ENCODE results near the gene HTRA3. TPM values are rescaled to one million over a fixed set of nuclear protein-coding genes. Genes with fewer than 3 reads are reported as not detected.

The HTRA3 gene
- polyA plus RNA-seq, 1 donor from 2014 or later, result not detected

DNA sequence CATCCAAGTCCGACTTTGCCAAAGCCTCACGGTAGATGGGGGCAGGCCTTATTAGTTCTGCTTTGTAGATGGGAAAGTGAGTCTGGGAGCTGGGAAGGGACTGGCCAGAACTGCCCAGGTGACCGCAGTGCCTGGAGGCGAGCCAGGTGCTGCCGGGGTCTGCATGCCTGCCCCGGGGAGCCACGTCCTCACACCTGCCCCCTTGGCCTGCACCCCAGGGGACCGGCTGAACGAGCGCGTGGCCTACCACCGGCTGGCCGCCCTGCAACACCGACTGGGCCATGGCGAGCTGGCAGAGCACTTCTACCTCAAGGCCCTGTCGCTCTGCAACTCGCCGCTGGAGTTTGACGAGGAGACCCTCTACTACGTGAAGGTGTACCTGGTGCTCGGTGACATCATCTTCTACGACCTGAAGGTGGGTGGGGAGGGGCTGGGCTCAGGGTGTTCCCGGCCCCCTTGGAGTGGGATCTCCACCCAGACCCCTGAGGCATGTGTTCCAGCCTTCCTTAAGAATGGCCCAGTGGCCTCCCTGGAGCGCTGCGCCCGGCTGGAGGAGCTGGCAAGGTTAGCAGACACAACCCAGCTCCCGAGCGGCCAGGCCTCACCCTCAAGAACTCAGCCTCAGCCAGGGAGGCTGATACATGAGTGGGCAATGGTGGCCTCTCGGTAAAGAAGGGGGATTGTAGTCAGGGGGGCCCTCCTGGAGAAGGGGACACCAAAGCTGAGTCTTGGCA is 32.1 kb upstream of the HTRA3 start:
- H3K36me3 ChIP-seq (ENCODE audit: insufficient read depth, low read length), result no peaks in the 10 kb centered on the region
- no peak overlapping the region for H3K9ac ChIP-seq (ENCODE audit: low read length)
- H3K27ac ChIP-seq (ENCODE audit: low read length), result no peak overlapping the region
- H3K79me2 ChIP-seq (replicated peaks; ENCODE audit: insufficient read depth, low read length), result no peaks in the 10 kb centered on the region
- H3K27me3 ChIP-seq (ENCODE audit: insufficient read depth, low read depth, low read length), result no peaks in the 10 kb centered on the region
- no peak overlapping the region for H2AFZ ChIP-seq (ENCODE audit: low read depth, low read length)
- H3K4me2 ChIP-seq (ENCODE audit: low read length), result no peak overlapping the region
- H3K9me3 ChIP-seq (ENCODE audit: low read length), result no peaks in the 10 kb centered on the region
- H3F3A ChIP-seq (ENCODE audit: insufficient read depth, low read length, poor library complexity, severe bottlenecking), result no peaks in the 10 kb centered on the region
- no peaks in the 10 kb centered on the region for H4K20me1 ChIP-seq (ENCODE audit: insufficient read depth)
- TF ChIP-seq, protein P1, sequence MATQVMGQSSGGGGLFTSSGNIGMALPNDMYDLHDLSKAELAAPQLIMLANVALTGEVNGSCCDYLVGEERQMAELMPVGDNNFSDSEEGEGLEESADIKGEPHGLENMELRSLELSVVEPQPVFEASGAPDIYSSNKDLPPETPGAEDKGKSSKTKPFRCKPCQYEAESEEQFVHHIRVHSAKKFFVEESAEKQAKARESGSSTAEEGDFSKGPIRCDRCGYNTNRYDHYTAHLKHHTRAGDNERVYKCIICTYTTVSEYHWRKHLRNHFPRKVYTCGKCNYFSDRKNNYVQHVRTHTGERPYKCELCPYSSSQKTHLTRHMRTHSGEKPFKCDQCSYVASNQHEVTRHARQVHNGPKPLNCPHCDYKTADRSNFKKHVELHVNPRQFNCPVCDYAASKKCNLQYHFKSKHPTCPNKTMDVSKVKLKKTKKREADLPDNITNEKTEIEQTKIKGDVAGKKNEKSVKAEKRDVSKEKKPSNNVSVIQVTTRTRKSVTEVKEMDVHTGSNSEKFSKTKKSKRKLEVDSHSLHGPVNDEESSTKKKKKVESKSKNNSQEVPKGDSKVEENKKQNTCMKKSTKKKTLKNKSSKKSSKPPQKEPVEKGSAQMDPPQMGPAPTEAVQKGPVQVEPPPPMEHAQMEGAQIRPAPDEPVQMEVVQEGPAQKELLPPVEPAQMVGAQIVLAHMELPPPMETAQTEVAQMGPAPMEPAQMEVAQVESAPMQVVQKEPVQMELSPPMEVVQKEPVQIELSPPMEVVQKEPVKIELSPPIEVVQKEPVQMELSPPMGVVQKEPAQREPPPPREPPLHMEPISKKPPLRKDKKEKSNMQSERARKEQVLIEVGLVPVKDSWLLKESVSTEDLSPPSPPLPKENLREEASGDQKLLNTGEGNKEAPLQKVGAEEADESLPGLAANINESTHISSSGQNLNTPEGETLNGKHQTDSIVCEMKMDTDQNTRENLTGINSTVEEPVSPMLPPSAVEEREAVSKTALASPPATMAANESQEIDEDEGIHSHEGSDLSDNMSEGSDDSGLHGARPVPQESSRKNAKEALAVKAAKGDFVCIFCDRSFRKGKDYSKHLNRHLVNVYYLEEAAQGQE (IDR thresholded peaks at IDR 0.05; ENCODE audit: borderline replicate concordance), result no peak
- TF ChIP-seq EP300 (conservative IDR thresholded peaks at IDR 0.05; ENCODE audit: poor library complexity, severe bottlenecking), result no peak
- TF ChIP-seq RAD21 (conservative IDR thresholded peaks at IDR 0.05), result no peak
- no peak for TF ChIP-seq TAF1 (IDR thresholded peaks at IDR 0.05; ENCODE audit: low read depth)
- TF ChIP-seq SMC3 (conservative IDR thresholded peaks at IDR 0.05; ENCODE audit: poor library complexity), result no peak
- H3K9me2 ChIP-seq (ENCODE audit: insufficient read depth, low read length), result no peaks in the 10 kb centered on the region
- no peak overlapping the region for H3K4me3 ChIP-seq (ENCODE audit: low read length)

DNA sequence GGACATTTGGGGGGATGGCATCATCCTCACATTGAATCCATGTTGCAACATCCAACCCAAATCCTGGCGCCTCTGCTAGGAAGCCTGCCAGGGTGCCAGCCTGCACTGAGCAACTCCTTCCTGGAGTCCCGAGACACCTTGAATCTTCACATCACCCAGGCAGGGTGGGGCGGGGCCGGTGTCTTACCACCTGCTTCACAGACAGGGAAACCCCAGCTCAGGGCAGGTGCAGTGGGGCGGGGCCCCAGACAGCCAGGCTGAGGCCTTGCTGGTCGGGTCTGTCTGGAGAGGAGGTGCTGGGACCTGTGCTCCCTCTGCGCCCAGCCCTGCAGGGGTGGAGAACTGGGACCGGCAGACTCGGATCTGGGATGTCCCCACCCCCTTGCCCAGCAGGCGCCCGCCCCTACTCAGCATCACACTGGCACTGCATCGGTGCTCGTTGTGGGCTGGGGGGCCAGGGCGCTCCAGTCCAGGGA is 31.5 kb upstream of the HTRA3 start:
- Histone ChIP-seq H3K4me2 (ENCODE audit: low read length) (no peak overlapping the region), H3K27ac (ENCODE audit: low read length) (no peak overlapping the region), H4K20me1 (ENCODE audit: insufficient read depth) (no peaks in the 10 kb centered on the region), H3K9me3 (ENCODE audit: low read length) (no peaks in the 10 kb centered on the region), H3K4me3 (ENCODE audit: low read length) (no peak overlapping the region), H3K9me2 (ENCODE audit: insufficient read depth, low read length) (no peaks in the 10 kb centered on the region), H3K9ac (ENCODE audit: low read length) (no peak overlapping the region), H3F3A (ENCODE audit: insufficient read depth, low read length, poor library complexity, severe bottlenecking) (no peaks in the 10 kb centered on the region), H2AFZ (ENCODE audit: low read depth, low read length) (no peak overlapping the region), H3K79me2 (replicated peaks; ENCODE audit: insufficient read depth, low read length) (no peaks in the 10 kb centered on the region), H3K36me3 (ENCODE audit: insufficient read depth, low read length) (no peaks in the 10 kb centered on the region), H3K27me3 (ENCODE audit: insufficient read depth, low read depth, low read length) (no peaks in the 10 kb centered on the region)
- TF ChIP-seq SMC3 (conservative IDR thresholded peaks at IDR 0.05; ENCODE audit: poor library complexity), result no peak
- TF ChIP-seq MXI1 (conservative IDR thresholded peaks at IDR 0.05; ENCODE audit: poor library complexity, severe bottlenecking), result no peak
- TF ChIP-seq, protein P1 (IDR thresholded peaks at IDR 0.05; ENCODE audit: borderline replicate concordance), result no peak
- TF ChIP-seq RAD21 (conservative IDR thresholded peaks at IDR 0.05), result no peak
- no peak for TF ChIP-seq EP300 (conservative IDR thresholded peaks at IDR 0.05; ENCODE audit: poor library complexity, severe bottlenecking)
- TF ChIP-seq POLR2AphosphoS5 (IDR thresholded peaks at IDR 0.05), result no peak
- TF ChIP-seq TAF1 (IDR thresholded peaks at IDR 0.05; ENCODE audit: low read depth), result no peak
- no peak for TF ChIP-seq EZH2 (IDR thresholded peaks at IDR 0.05; ENCODE audit: borderline replicate concordance, insufficient read depth, low read length, poor library complexity, severe bottlenecking)
- TF ChIP-seq, protein P2, sequence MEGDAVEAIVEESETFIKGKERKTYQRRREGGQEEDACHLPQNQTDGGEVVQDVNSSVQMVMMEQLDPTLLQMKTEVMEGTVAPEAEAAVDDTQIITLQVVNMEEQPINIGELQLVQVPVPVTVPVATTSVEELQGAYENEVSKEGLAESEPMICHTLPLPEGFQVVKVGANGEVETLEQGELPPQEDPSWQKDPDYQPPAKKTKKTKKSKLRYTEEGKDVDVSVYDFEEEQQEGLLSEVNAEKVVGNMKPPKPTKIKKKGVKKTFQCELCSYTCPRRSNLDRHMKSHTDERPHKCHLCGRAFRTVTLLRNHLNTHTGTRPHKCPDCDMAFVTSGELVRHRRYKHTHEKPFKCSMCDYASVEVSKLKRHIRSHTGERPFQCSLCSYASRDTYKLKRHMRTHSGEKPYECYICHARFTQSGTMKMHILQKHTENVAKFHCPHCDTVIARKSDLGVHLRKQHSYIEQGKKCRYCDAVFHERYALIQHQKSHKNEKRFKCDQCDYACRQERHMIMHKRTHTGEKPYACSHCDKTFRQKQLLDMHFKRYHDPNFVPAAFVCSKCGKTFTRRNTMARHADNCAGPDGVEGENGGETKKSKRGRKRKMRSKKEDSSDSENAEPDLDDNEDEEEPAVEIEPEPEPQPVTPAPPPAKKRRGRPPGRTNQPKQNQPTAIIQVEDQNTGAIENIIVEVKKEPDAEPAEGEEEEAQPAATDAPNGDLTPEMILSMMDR (IDR thresholded peaks at IDR 0.05; ENCODE audit: poor library complexity, severe bottlenecking), result no peak

All from neural cell (in vitro differentiated cells).